Peyer's patch (tissue), 4 donors: ENCODE results near the gene ELOVL3.

Source experiments
- CTCF ChIP-seq, 6 experiments: fragments of 450-650 bp in 4 of 6; fragments of 200-600 bp in 2 of 6; sonication (generic) in 1 of 6; IDR thresholded peaks; one replicate each; pipeline ENCODE4 v1.5.1; 2017 to 2019; ENCODE audit warnings: antibody characterized with exemption in 6 of 6, mild to moderate bottlenecking in 3 of 6, moderate library complexity in 1 of 6
- POLR2A ChIP-seq, 2 donors: fragments of 450-650 bp; IDR thresholded peaks; one replicate each; pipeline ENCODE4 v1.5.1; 2017; ENCODE audit warnings: antibody characterized with exemption in 2 of 2, mild to moderate bottlenecking in 2 of 2, moderate library complexity in 2 of 2

- TF ChIP-seq CTCF (IDR thresholded peaks at IDR 0.05): no peak
- no peak for TF ChIP-seq POLR2A (IDR thresholded peaks at IDR 0.05)
Observed at GRCh38 chr10:102266670-102267069, 40.6 kb downstream of the ELOVL3 start.
